ENCODE data around the gene SLC39A5.
"Not testable (repeated sequence)": the region's sequence is repeated elsewhere in the genome, so short reads cannot be mapped to it uniquely, and the experiment has no call there.

Gene SLC39A5, protein sequence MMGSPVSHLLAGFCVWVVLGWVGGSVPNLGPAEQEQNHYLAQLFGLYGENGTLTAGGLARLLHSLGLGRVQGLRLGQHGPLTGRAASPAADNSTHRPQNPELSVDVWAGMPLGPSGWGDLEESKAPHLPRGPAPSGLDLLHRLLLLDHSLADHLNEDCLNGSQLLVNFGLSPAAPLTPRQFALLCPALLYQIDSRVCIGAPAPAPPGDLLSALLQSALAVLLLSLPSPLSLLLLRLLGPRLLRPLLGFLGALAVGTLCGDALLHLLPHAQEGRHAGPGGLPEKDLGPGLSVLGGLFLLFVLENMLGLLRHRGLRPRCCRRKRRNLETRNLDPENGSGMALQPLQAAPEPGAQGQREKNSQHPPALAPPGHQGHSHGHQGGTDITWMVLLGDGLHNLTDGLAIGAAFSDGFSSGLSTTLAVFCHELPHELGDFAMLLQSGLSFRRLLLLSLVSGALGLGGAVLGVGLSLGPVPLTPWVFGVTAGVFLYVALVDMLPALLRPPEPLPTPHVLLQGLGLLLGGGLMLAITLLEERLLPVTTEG

DNA sequence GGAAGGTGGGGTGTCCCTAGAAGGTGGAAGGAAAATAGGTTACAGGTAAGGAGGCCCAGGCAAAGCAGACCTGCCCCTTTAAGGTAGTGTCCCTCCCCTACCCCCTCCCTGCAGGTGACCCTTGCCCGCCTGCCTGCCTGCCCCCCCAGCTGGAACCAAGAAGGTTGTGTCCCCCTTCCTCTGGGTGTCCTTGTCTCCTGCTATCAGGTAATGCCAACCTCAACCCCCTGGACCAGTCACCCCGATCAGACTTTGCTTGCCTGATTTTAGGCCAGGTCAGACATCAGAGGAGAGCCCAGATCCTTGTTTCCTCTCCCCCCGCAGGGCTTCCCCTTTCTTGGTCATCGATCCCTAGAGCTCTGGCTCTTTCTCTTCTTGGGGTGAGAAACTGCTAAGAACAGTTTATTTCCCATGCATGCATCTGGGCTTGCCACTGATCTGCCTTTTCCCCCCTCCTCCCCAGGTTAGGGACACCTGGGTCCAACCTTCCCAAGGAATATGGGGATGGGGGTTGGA lies at the start of gene SLC39A5:
Gene SLC39A5, plus strand, starts transcription at position 136 of the 516 bp plus-strand sequence. CDS start 1,224 bp downstream, outside the sequence.
- DNase-seq (ENCODE audit: low read depth in 4 of 4, low spot score in 1 of 4) = no peak

- DNase-seq (ENCODE audit: low read depth in 4 of 4, low spot score in 1 of 4) = no peak
These were observed 42.9 kb upstream of the SLC39A5 start for GRCh38 chr12:56186957-56187356.

DNA sequence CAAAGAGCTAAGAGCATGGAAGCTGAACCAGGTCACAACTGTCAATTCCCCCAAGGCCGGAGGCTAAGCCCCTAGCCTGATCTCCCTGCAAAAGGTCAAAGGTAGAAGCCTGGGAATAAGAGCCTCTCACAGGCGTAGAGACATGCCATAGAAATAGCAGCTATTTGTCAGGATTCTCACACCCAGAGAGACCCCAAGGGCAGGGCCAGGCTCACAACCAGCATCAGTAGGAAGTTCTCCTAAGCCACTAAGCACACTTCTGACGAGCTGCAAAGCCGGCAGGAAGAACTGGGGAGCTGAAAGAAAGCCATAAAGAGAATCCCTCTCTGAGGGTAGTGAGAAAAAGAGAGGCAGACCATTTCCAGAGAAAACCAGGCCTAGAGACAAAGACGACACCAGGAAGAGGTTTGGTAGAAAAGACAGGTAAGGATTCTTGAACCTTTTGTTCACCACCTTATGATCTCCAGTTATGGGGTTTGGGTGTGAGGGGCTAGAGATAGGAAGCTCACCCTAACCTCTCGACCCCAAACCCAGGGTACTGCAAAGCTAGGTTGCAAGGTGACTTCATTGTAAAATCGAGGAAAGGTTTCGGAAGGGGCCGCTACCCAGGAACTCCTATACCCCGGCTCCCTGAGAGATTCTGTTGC lies 41.6 kb upstream of the SLC39A5 start:
- DNase-seq (ENCODE audit: low read depth in 4 of 4, low spot score in 1 of 4) = no peak

DNA sequence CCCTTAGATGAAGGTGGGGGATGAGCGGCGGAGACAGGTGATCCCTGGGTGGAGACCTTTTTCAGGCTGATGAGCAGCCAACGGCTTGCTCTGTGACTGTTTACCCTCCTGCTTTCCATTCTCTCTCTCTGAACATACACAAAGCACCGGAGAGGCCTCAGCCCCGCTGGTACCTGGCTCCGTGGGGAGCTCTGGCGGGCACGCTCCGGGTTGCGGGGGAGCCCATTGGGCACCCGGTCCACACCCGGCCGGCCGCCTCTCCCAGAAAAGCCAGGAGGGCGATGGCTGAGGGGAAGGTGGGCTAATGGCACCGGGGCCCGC lies 41.1 kb upstream of the SLC39A5 start:
- no peak for DNase-seq (ENCODE audit: low read depth in 4 of 4, low spot score in 1 of 4)

DNA sequence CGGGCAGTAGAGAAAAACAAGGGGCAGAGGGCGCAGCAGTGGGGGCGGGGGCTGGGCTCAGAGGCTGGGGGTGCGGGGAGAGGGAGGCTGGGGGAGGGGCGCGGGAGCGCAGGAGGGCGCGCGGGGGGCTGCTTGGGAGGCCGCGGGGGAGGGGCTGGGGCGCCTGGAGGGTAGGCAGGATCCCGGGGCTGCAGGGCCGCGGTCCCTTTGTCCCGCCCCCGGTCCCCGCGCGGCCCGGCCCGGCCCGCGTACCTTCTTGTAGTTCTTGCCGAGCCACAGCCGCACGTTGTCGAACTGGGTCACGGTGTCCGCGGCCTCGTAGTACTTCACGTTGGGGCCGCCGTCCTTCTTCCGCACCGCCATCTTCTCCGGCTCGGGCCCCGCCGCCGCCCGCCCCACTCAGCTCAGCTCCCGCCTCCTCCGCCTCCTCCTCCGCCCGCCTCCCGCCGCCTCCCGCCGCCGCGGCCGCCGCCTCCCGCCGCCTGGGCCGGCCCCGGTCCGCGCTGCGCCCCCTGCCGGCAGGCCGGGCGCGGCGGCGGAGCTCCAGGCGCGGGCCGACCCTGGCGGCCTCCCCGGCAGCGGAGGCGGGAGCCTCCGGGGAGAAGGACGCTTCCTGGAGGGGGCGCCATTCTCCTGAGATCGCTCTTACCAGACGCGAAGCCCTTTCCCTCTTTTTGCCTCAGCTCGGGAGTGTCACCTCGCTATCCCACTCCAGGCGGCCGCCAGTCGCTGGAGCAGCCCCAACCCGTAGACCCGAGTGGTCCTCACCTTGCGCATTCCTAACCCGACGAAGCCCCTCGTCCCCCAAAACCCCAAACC lies 40.5 kb upstream of the SLC39A5 start, which contains the start of gene SMARCC2:
Gene SMARCC2, minus strand, starts transcription at position 385 of the 819 bp plus-strand sequence. Its CDS starts 22 bp downstream, at position 363.
- DNase-seq (ENCODE audit: low read depth in 4 of 4, low spot score in 1 of 4) = peak; percentile 70 to 74 (median 70)

DNA sequence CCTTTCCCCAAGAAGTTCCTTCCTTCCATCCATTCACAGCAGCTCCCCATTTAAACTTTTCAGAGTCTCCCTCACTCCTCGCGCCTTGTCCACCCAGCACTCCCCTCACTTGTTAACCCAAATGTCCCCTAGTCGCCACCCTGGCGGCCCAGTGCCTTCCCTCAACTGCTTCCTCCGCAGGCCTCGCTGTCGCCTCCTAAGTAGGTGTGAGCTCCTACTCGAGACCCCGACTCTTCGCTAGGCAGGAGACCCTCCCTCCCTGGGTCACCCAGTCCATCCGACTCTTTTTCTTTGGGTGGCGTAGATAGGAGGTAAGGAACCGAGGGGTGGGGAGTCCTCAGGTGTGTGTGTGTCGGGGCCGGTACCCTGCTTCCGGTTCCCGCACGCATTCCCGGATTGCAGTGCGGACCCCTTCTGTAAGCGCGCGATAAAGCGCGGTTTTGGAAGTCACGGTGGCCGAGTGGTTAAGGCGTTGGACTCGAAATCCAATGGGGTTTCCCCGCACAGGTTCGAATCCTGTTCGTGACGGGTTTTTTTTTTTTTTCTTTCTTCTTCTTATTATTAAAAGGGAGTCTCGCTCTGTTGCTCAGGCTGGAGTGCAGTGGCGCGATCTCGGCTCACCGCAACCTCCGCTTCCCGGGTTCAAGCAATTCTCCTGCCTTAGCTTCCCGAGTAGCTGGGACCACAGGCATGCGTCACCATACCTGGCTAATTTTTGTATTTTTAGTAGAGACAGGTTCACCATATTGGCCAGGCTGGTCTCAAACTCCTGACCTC lies 39.7 kb upstream of the SLC39A5 start:
- peak; percentile 59 to 93 (median 86) for DNase-seq (ENCODE audit: low read depth in 4 of 4, low spot score in 1 of 4)

DNA sequence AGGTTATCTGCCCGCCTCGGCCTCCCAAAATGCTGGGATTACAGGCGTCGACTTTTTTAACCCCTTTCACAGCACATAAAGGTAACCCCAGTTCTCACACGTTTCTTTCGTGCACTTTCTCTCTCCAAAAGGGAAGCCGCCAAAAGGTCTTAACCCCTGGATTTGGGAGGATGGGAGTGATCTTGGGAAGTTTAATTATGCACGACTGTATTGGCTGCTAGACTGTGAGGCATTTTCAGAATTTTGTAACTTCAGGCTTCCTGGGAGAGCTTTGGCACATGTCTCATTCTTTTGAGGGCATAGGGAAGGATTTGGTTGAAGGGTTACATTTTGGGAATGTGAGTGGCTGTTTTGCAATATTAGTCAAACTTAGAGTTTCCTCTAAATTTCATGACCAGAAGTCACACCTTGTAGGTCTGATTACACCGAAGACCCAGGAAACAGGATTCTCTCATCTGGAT lies 39.1 kb upstream of the SLC39A5 start:
- no peak for DNase-seq (ENCODE audit: low read depth in 4 of 4, low spot score in 1 of 4)

DNA sequence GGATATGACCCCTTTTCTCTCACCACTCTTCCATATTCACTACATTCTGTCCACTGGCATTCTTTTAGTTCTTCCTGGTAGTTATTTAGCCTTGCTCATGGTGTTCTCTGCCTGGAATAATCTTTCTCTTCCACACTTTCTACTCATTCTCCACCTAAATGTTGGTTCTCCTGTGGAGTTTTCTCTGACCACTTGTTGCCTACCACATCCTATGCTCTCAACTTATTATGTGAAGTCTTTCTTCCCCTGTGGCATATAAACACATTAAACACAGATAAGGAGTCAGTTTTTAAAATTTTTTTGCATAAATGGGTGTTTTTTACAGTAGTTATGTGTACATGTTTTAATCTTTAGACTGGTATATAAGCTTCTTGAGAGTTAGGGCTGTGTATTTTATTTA lies 37.3 kb upstream of the SLC39A5 start:
- DNase-seq (ENCODE audit: low read depth in 4 of 4, low spot score in 1 of 4) = no peak

GRCh38 chr12:56193025-56193578 lies 36.7 kb upstream of the SLC39A5 start:
- peak; percentile 49 to 67 (median 57) for DNase-seq (ENCODE audit: low read depth in 4 of 4, low spot score in 1 of 4)

- not testable (repeated sequence) for DNase-seq (ENCODE audit: low read depth in 4 of 4, low spot score in 1 of 4)
These were observed 32.9 kb upstream of the SLC39A5 start for GRCh38 chr12:56196818-56197550.

DNA sequence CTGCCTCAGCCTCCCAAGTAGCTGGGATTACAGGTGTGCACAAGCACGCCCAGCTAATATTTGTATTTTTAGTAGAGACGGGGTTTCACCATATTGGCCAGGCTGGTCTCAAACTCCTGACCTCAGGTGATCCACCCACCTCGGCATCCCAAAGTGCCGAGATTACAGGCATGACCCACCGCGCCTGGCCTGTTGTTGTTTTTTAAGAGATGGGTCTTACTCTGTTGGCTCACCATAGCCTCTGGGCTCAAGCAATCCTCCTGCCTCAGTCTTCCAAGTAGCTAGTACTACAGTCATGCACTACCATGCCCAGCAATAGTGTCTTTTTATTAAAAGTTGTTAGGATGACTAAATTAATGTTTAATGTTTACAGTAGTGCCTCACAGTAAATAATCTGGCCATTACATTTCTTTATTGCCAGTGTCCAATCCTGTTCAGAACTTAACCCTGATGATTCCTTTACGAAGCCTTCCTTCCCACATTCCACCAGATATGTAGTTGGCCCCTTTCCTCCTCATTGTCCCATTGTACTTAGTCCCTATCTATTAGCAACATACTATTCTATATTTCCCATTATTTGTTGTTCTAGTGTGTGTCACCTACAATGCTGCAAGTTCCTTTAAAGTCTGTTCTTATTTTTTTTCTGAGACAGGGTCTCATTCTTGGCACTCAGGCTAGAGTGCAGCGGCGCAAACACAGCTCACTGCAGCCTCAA lies 31.8 kb upstream of the SLC39A5 start:
- no peak for DNase-seq (ENCODE audit: low read depth in 4 of 4, low spot score in 1 of 4)

- DNase-seq (ENCODE audit: low read depth in 4 of 4, low spot score in 1 of 4) = no peak
These were observed 31.0 kb upstream of the SLC39A5 start for GRCh38 chr12:56198836-56199235.

GRCh38 chr12:56202366-56202765 lies 27.5 kb upstream of the SLC39A5 start:
- DNase-seq (ENCODE audit: low read depth in 4 of 4, low spot score in 1 of 4) = no peak

GRCh38 chr12:56202838-56203237 lies 27.0 kb upstream of the SLC39A5 start:
- DNase-seq (ENCODE audit: low read depth in 4 of 4, low spot score in 1 of 4) = no peak

- DNase-seq (ENCODE audit: low read depth in 4 of 4, low spot score in 1 of 4) = no peak
These were observed 25.6 kb upstream of the SLC39A5 start for GRCh38 chr12:56204275-56204674.

GRCh38 chr12:56205445-56205844 lies 24.4 kb upstream of the SLC39A5 start:
- DNase-seq (ENCODE audit: low read depth in 4 of 4, low spot score in 1 of 4) = no peak

GRCh38 chr12:56206452-56207166 lies 23.2 kb upstream of the SLC39A5 start:
- DNase-seq (ENCODE audit: low read depth in 4 of 4, low spot score in 1 of 4) = no peak

GRCh38 chr12:56208006-56208405 lies 21.8 kb upstream of the SLC39A5 start:
- no peak for DNase-seq (ENCODE audit: low read depth in 4 of 4, low spot score in 1 of 4)
